NCI-H187 treated with DMSO at 0.1 percent for 48 hours (cell line): ENCODE data around the gene PCBD2.

ENCODE experiments used
- DNase-seq: peaks from one replicate; lab custom pipeline; 2025; lab: John Stamatoyannopoulos, UW

PCBD2 gene

GRCh38 chr5:135007749-135008363, 102.9 kb downstream of the PCBD2 start:
- no peak for DNase-seq

- no peak for DNase-seq
Observed at GRCh38 chr5:135008556-135008955, 103.6 kb downstream of the PCBD2 start.

- DNase-seq = no peak
Observed at GRCh38 chr5:135008981-135009735, 104.2 kb downstream of the PCBD2 start.

- no peak for DNase-seq
Observed at GRCh38 chr5:135009736-135010501, 105.0 kb downstream of the PCBD2 start.

- DNase-seq = no peak
Observed at GRCh38 chr5:135010502-135011354, 105.8 kb downstream of the PCBD2 start.

- DNase-seq = no peak
Observed at GRCh38 chr5:135011355-135012032, 106.6 kb downstream of the PCBD2 start.

GRCh38 chr5:135012033-135012588, 107.2 kb downstream of the PCBD2 start:
- DNase-seq = no peak
